Suprapubic skin (tissue), 3 donors: ENCODE measurements around the gene SNAPC2.

Source experiments
- CTCF ChIP-seq, 2 donors: fragments of 200-600 bp in 1 of 2; fragments of 450-650 bp in 1 of 2; sonication (generic) in 1 of 2; IDR thresholded peaks; one replicate each; pipeline ENCODE4 v1.5.1; 2016 to 2019; ENCODE audit warnings: antibody characterized with exemption in 2 of 2, mild to moderate bottlenecking in 1 of 2, moderate library complexity in 1 of 2
- EP300 ChIP-seq: sonication (generic); formaldehyde crosslinking; IDR thresholded peaks from one replicate; pipeline ENCODE4 v1.6.1; 2017; ENCODE audit warnings: antibody characterized with exemption
- POLR2A ChIP-seq, 2 donors: fragments of 450-650 bp; IDR thresholded peaks; one replicate each; pipeline ENCODE4 v1.6.1; 2017; ENCODE audit warnings: antibody characterized with exemption in 2 of 2, mild to moderate bottlenecking in 2 of 2, moderate library complexity in 2 of 2

- TF ChIP-seq POLR2A (IDR thresholded peaks at IDR 0.05) (no peak), CTCF (IDR thresholded peaks at IDR 0.05) (no peak), EP300 (no peak)
Measured at GRCh38 chr19:7940841-7941240, 20.7 kb downstream of the SNAPC2 start.
